Stimulated activated CD4-positive, alpha-beta T cell treated with anti-CD3 and anti-CD28 coated beads, Interleukin-12 subunit alpha, Interleukin-12 subunit beta, amount 100 ng/mL, for 24 hours (primary cell): Measurements from ENCODE around the gene DNMBP.
"Not testable (repeated sequence)": the region's sequence is repeated elsewhere in the genome, so short reads cannot be mapped to it uniquely, and the experiment has no call there.

Experiments
- DNase-seq, 2 experiments: peaks; one replicate each; pipeline ENCODE4 v3.0.0-alpha.2; 2020; ENCODE audit warnings: low read depth in 2 of 2

The DNMBP gene

DNA sequence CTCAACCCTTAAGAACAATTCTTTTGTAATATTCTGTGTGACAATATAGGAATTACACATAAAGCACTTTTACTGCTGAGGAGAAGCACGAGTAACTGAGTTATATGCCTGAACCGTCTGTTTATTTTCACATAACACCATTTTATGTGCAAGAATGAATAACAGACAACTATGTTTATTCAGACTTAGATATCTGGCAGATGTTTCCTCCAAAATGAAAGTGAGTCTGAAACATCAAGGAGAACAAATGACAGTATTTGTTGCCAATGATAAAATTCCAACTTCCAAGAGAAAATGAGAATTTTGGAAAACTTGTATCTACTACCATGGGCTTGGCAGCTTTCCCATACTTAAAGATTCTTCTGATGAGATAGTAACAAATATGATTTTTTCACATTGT lies 51.4 kb downstream of the DNMBP start:
- no peak for DNase-seq

DNA sequence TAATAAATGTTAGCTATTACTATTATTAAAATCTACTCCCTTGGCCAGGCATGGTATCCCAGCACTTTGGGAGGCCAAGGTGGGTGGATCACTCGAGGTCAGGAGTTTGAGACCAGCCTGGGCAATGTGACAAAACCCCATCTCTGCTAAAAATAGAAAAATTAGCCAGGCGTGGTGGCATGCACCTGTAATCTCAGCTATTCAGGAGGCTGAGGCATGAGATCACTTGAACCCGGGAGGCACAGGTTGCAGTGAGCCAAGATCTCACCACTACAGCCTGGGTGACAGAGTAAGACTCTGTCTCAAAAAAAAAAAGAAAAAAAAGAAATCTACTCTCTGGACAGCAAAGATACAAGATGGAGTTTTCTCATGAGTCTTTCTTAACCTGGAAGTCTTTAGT lies 56.2 kb downstream of the DNMBP start:
- not testable (repeated sequence) for DNase-seq

DNA sequence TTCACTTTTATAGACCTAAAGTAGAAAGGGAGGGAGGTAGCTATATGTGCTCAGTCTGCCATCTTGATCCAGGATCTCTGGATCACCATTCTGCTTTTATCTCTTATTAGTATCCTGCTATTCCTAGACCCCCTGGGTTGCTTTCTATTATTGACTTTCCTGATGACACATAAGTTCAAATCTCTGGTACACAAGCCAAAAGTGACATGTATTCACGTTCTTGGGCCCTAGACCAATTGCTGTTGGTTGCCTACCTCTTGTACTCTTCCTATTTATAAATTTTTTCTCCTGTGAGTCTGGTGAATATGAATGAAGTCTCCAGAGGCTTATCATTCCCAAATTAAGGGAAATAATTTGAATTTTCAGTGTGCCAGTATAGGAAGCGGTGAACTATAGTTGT lies 56.9 kb downstream of the DNMBP start:
- DNase-seq = no peak

DNA sequence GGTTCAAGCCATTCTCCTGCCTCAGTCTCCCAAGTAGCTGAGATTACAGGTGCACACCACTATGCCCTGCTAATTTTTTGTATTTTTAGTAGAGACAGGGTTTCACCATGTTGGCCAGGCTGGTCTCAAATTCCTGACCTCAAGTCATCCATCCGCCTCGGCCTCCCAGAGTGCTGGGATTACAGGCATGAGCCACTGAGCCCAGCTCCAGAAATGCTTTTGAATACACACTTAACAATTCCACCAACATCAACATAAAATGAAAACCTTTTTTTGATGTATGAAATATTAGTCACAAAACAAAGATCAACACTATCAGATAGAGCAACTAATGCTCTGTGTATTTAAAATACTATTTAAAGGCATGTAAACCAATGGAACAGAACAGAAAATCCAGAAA lies 63.7 kb downstream of the DNMBP start:
- not testable (repeated sequence) for DNase-seq

DNA sequence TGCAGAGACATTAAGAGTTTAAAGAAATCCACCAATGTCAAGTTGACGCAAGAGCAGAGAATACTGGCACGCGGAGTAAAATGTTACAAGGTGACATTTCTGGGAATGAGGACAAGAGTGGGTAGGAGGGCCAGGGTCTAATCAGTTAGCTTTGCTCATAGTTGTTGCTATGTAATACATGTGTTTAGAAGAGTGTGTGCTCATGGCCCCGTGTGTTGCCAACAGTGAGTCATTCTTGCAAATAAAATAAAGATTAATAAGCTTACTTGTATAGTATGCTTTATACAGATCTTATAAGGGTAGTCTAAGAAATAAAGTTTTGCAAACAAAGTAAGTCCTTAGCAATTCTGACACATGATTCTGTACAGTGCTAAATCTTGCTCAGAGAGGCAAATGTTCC lies 64.5 kb downstream of the DNMBP start:
- DNase-seq = no peak

DNA sequence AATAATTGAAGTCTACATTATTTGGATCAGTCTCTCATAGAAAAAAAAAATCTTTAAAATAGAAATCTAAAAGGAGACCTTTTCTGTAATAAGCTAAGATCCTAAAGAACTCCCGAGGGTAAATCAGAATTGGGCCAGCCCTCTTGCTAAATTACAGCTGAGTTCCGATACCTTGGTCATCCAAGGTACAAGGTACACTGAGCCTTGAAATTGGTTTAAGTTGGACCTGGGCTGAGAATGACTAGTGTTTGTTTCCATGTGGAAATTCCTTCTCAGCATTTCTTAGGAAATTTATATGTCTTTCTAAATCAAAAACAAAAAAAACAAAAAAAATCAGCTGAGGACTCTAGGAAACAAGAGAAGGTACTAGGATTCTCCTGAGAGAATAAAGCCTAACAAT lies 64.9 kb downstream of the DNMBP start:
- no peak for DNase-seq

DNA sequence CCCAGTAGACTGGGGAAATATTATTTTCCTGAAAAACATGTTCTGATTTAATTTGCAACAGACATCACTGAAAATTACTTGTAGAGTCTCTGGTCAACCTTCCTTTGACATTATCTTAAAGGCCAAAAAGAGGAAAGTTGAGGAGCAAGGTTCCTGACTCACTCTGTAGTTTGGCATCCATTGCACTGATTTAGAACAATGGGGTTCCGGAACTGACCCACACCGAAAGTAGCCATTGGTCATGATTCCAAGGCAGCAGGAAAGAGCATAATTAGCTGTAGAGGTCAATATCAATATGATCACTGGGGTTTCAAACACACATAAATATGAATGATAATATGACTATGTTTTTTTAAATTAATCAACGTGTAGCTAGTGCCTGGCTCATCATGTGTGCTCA lies 65.8 kb downstream of the DNMBP start:
- no peak for DNase-seq

DNA sequence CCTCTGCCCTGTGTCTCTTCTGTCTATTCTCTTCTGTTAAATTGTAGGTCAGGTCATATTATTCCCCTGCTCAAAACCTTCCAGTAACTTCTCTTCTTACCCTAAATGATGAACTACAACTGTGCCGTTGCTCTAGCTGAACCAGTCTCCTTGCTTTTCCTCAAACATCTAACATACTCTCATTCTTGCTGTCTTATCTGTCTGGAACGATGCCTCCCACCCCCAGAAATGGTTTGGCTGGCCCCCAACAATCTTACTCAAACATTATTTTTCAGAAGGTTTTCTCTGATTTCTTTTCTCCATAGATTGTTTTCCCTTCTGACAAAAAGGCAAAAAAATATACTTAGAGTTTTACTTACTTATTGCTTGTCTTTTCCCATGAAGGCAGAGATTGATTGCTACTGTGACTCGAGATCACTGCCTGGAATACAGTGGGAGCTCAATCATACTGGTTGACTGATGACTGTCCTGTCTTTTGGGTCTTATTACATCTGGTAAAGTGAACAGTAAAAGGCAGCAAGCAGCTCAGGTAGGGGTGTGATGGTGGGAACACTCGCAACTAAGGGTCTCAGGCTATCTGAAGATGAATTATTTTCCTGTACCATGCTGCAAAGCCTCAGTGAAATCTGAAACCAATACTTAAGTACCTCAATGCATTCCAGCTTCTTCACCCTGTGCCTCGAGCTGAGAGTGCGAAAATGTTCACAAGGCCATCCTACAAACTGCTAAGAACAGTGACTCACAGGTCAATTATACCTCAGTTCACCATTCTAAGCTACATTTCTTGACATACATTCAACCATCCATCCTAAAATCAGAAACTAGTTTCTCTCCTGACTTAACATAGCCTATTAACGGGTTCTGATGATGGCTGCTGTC lies 67.6 kb downstream of the DNMBP start:
- DNase-seq = no peak

DNA sequence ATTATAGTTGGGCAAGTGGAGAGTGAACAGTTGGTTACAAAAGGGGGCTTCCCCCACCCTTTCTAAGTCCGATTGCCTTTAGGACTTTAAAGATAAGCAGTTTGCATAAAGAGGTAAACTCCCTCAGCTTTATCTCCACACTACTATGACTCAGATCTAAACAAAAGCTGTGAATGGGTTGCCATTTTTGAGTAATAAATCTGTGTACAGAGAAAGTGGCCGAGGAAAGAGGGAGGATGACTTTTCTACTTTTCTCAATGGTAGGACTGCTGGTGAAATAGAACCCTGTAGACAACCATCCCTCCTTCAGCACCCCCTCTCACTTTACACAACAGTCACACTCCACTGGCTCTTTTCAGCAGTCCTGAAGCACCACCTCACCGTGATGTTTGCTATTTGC lies 71.2 kb downstream of the DNMBP start:
- no peak for DNase-seq

DNA sequence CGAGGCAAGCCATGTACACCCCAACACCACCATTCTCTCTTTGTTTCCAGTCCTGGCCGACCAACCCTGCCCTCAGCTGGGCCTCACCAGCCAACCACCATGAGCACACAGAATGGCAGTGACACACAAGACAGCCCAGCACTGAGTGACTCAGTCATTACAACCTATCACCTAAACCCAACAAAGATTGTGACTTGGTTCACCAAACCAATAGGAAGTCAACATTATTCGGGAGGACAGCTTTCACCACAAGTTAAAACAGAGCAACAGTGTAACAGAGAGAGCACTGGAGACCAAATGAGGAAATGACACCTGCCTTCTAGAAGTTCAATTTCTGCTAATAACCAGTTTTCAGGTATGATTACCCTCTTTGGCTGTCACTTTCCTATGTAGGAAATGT lies 72.1 kb downstream of the DNMBP start:
- no peak for DNase-seq

DNA sequence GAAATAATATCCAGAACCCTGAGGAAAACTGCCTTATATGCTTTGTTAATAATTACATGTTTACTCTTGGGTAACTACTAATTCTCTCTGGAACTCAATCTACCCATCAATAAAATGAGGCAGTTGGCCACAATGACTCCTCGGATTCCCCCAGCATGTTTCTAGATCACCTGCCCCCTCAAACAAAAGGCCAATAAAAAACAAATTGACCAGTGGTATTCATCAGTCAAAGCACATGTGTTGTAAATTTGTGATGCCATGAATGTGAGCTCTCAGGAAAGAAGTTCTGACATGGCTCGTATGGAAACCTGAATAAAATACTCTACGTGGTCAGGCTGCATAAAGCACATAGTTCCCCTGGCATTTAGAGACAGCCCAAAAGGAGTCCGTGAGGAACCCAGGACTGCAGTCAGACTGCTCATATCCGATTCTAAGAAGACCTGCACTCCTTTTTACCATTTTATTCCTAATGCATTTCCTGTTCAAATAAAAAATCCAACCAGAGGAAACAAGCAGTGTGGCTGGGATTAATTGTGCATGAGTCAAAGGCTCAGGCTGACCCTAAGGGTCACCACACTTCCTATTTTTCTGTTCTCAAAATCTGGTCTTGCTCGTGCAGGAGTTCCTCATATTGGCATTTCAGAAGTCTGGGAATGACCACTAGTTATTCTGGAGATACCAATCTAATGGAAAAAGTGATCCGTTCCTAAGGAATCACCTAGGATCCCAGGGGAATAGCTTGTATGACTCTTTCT lies 77.4 kb downstream of the DNMBP start:
- not testable (repeated sequence) for DNase-seq

DNA sequence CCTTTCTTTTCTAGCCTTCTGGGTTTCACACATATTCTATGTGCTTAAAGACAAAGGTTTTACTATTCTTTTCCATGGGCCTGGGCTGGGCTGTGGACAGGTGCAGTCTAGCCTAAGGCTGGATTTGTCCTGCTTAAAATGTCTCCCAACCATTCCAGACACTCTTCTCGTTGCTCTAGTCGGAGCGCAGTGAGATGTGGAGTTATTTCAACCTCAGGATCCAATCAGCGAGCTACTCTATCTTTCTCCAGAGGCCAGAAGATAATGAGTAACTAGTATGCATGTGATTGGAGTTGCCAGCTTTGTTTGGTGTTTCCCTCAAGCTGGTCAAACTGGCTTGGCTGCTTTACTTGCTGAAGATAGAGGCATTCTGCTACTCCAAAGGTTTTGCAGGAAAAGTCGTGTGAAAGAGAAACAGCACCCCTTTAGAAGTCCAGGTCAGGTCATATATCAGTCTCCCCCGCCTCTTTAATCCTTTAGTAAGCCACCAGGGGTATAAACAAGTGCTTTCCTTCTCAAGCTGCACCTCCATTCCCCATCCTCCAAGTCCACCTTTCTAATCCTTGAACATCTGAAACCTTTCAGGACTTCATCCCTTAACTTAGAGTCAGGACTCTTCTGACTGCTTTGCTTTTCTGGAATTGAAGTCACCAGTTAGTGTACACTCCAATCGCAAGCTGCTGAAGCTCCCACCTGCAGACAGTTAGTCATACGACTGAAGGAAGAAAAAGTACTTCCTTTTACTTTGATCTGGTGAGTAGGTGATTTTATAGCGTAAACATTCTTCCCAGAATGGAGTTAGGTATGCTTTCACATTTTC lies 78.8 kb downstream of the DNMBP start:
- DNase-seq = no peak

DNA sequence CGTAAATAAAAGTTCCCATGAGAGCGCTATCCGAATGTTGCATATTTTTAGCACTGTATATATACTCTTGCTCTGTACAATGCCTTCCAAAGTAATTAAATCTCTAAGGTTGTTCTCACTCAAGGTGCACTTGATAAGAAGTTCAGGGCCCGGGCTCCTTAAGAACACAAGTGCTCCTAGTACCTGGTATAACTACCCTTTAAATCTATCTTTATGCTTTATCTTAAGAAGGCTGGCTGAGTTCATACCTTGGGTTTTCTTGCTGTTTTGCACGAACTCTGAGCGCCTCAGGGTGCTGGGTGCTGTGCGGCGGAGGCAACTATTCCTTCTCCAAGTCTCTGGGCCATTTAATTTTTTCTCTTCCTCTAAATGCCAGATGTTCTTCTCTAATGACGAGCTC lies 80.4 kb downstream of the DNMBP start:
- DNase-seq = no peak

DNA sequence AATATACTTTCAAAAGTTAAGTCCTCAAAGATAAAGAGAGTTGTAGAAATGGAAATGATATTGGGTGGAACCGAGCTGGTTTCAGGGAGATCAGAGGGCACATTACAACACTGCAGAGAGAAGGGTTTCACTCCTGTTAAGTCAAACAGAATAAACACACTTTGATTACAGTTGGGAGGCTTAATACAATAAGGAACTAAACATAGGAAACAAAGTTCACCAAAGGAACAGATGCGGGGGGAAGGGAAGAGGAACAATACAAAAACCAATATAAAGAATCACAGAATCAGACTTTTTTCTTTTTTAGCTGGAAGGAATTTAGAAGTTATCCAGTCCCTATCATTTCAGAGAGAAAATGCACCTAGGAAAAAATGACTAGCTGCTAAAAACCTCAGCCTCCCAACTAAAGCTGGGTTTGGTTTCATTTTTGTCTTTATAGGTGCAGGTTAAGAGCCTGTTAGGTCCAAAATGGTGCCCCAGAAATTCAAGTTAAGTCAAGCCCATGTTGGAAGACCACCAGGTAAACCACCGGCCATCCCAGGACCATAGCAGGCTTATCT lies 81.9 kb downstream of the DNMBP start:
- DNase-seq = no peak

DNA sequence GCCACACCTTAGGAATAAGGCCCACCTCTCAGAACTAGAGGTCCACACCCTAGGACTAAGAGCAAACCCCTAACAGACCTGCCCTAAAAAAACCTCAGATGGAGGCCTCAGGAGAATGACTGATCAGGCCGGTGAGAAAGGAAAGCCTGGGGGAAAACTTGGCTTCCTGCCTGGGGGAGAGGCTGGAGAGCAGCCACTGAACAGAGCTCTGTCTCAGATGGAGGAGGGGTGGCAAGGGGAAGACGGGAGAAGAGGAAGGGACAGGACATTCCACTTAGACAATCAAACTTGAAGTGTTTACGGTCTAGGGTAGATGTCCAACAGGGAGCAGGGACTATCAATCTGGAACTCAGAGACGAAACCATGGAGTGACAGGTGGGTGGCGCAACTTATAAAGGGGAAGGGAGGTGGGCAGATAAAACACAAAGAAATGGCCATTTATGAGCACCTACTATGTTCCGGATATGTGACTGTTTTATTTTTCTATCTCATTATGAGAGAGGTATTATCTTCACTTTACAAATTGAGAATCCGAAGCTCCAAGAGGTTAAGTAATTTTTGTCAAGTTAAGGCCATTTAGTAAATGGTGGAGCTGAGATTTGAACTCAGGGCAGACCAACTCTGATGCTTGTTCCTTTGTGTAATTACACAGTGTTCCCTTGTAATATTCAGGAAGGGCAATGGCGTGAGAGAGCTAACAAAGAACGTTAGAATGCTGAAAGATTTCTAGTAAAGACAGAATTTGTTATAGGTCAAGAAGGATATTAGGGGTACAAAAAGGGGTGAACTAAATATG lies 82.6 kb downstream of the DNMBP start:
- DNase-seq = no peak

DNA sequence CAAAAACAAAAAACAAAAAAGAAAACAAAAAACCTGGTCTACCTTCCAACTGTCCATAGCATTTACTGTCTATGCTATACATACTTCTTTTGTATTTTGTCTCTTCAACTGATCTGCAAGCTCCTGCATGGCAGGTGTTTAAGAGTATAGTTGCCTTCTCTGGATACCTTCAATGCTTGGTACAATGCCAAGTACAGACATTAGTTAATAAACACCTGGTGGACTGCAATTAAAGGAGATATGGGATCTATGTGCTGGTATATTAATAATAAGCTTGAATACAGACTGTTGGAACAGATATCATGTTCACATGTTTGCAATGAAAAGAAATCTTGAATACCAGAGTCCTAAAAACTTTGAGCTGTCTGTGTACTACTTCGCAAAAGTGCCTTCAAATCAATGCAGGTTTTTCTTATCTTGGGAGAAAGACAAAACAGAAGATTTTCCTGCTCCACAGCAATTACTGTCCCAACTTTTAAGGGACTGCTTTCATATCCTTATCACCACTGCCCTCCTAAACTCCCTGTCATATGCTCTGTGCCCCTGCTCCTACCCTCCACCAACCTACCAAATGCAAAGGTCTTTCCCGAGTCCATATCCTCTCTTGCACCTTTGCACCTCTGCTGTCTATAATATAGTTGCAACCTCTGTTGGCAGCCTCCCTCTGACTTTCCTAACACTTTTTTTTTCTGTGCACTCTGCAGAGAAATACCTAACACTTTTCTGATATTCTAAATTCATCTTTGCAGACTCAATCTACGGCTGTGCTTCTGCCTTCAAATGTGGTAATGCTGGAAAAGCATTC lies 85.1 kb downstream of the DNMBP start:
- DNase-seq = no peak

DNA sequence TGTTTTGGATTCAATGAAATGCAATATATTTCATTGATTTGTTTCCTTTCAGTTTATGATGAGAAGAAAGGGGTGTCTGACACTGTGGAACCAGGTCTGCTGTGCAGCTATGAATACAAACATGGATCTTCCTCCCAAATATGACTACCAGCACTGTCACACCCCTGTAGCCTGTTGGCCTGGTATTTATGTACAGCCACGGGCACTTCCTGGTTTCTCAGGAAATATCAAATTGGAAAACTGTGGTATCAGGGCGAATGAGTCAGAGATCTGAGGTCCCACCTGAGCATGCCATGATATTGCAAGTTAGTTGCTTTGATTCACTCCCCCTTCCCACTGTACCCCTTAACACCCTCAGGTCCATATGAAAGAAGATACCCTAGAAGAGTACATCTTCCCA lies 87.8 kb downstream of the DNMBP start:
- no peak for DNase-seq

DNA sequence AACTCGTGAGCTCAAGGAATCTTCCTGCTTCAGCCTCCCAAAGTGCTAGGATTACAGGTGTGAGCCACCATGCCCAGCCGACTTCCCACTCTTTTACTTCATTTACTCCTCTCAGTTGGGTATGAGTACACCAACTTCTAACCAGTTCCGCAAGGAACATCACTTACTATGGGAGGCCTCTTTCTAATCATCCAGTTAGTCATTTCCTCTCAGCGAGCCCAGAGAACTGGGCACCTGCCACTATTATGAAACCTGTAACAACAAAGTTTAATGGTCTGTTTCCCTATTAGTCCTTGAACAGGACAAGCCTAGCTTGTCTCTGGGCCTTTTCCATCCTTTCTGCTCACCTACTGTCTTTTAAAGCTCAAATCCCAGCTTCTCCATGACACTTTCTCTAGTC lies 88.8 kb downstream of the DNMBP start:
- no peak for DNase-seq

DNA sequence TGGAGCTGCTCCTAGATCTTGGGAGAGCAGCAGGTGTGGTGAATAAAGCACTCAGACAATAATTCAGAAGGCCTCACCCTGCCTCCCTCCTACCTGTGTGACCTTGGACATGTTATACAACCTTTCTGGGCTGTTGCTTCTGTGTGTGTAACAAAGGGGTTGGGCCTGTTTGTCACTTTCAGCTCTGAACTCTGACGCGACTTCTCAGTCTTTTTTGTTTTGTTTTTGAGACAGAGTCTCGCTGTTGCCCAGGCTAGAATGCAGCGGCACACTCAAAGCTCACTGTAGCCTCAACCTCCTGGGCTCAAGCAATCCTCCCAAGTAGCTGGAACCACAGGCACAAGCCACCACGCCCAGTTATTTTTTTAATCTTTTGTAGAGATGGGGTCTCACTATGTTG lies 89.3 kb downstream of the DNMBP start:
- no peak for DNase-seq
